HG02840 (cell line): ENCODE measurements around the gene DDX24.

Experiments
- ATAC-seq: cut with Tn5 transposase; IDR thresholded peaks from one replicate; pipeline ENCODE4 v1.9.1; 2021; ENCODE audit warnings: mild to moderate bottlenecking, moderate library complexity, moderate number of reproducible peaks; ENCODE audit not compliant: unreplicated experiment, low FRiP score

Gene DDX24

DNA sequence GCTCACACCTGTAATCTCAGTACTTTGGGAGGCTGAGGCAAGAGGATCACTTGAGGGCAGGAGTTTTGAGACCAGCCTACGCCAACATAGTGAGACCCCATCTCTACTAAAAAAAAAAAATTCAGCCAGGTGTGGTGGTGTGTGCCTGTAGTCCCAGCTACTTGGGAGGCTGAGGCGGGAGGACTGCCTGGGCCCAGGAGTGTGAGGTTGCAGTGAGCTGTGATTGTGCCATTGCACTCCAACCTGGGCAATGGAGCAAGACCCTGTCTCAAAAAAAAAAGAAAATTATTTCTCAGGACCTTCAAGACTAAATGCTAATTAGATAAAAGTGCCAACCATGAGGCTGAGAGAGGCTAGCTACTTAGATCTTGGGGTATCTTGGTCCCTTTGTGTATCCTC, 31.4 kb downstream of the DDX24 start:
- ATAC-seq = no peak

DNA sequence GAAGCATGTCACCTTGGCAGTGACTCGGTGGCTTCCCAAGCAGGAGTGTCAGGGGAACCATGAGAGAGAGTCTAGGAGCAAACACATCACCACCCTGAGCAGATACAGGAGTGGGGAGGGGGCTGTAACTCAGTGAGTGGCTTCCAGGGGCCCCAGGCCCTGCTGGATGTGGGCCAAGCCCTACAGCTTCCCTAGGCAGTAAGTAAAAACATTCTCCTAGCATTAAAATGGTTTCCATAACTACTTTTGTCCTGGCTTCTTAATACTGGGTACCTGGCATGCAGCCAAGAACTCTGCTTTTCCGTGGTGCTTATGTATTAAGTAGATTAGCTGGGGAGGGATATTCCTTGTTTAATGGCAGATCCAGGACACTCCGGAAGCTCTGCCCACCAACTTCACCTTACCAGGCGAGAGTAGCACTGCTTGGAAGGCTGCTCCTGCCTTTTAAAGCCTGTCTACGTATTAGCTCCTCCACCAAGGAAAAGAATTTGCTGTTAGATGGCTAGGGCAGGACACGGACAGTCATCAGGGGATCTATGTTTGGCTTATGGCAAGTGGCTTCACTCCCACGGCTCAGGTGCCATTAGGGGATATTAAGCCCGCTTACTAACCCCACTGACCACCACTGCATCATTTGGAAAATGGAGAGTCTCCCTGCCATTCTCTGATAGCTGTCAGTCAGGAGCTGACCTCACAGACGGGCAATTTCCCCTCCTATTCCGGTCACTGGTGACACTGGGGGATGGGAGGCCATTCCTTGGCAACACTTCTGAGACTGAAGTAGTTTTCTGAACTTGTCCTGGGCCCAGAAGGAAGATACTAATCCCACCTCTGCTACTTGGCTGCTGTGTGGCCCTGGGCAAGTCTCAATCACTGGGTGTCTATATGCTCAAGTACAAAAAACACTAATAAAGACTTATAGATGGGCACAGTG, 32.0 kb downstream of the DDX24 start:
- ATAC-seq = no peak

DNA sequence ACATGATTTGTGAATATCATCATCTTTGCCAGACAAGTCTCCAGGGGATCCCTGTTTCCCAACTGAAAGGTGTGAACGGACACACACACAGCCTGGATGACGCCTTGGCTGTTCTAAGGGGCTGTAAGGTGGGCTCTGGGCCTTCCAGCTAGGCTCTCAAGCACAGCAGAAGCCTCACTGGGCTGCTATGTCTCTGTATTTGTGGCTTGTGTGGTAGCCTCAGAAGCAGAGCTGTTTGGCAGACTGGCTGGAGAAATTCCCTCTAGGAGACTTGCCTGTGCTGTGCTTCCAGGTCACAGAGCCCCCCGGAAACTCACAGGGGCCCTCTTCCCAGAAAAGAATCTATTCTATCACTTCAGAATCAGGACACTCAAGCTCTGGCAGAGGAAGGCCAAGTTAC, 33.4 kb downstream of the DDX24 start:
- ATAC-seq = no peak

DNA sequence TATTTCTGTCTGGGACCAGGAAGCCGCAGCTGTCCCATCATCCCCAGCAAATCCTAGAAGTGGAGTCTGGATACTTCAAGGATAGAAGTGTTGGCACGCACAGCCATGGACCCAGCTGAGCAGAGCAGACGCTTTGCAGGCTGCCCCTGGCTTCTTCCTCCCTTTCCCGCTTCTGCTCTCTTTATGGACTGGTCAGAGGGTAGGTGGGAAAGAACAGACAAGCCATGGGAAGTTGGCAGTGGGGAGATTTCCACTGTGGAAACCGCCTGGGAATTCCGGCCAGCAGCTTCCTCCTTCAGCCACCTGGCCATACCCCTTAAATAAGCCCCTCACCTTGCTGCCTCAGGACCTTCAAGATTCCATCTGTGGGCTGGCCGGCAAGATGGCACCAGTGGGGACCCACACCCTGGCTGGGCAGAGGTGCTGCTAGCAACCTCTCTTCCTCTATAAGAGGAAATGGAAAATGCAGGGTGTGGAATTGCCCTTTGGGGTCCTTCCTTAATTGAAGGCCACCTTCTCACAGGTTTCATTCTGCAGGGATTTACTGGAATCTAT, 34.2 kb downstream of the DDX24 start:
- no peak for ATAC-seq

DNA sequence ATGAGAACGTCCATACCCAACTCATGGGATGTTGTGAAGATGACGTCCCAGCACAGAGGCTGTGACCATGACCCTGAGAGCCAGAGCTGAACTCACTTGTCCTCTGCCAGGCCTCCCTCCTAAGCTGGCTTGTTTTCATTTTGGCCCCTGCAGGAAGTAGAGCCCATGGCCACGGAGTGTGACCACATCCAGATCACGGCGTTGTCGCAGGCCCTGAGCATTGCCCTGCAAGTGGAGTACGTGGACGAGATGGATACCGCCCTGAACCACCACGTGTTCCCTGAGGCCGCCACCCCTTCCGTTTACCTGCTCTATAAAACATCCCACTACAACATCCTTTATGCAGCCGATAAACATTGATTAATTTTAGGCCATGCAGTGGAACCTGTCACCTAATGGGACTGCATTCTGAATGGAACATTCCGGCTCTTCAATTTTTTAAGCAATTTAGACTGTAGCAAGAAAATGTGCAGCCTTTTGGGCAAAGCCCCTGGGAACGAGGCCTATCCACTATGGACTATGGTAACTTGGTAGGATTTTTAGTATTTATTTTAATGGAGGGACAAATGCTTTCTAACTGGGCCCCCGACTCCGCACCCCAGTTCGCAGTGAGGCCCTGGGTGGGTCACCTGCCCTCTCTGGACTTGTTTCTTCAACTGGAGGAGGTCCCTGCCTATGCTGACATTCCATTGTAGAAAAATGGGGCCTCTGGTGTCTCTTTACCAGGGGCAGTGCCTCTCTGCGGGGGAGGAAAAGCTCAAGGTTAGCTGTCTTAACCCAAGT, 35.2 kb downstream of the DDX24 start:
- no peak for ATAC-seq

DNA sequence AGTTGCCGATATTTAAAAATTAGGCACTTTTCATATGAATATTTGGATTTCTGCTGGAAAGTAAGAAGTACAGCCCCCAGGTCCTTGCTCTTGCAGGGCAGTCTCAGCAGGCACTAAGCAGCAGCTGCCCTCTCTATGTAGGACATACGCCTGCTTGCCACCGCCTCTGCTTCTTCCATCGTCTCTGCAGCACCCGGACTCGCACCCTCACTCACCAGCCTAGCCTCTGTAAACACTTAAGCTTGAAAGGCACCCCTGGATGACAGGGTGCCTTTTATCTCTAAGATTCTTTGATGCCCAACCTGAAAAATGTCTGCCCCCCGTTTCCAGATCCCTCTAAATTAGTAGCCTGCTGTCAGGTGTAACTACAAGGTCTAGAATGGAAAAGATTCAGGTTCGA, 35.9 kb downstream of the DDX24 start:
- ATAC-seq = no peak

DNA sequence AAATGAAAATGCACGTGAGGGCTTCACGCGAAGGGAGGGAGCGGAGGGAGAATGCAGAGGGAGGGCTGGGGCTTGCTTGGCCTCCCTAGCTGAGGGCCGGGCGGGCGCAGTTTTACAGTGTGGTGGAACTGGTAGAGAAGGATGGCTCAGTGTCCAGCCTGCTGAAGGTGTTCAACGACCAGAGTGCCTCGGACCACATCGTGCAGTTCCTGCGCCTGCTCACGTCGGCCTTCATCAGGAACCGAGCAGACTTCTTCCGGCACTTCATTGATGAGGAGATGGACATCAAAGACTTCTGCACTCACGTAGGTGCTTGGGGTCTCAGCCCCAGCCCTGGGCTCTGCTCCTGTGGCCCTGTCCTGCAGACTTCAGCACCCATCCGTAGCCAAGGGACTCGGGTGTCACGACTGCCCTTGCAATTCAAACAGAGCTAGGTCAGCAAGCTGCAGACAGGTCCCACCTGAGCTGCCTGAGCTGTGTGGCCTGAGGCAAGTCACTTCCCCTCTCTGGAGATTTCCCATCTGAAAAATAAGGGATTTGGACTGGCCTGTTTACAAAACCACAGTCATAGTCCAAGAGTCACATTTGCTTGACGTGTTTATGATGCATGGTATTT, 36.4 kb downstream of the DDX24 start:
- ATAC-seq = no peak

DNA sequence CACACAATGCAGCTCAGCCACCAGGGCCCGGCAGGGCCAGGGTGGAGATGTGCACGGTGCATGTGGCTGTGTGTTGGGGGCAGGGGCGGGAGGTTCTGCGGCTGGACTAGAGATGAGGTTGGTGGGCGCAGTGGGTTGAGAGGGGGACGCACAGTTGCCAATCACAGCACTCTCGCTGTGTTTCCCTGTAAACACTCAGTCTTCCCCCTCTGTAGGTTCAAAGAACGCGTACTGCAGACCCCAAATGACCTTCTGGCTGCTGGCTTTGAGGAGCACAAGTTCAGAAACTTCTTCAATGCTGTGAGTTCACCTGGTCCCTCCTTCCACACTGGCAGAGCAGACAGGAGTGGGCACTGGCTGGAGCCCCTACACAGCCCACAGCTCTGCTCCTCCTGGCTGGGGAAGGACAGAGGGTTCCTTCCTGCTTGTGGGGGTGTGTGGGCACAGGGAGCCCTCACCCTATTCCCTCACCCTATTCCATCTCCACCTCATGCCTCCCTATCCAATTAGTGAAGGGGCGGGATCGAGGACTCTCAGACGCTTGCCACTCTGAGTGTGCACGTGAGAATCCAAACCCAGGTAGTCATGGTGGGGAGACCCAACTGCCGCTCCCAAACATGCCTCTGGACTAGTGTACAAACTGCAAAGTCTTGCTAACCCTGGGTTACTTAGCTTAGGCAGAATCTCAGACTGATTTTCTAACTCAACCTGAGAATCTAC, 37.1 kb downstream of the DDX24 start:
- ATAC-seq = no peak

DNA sequence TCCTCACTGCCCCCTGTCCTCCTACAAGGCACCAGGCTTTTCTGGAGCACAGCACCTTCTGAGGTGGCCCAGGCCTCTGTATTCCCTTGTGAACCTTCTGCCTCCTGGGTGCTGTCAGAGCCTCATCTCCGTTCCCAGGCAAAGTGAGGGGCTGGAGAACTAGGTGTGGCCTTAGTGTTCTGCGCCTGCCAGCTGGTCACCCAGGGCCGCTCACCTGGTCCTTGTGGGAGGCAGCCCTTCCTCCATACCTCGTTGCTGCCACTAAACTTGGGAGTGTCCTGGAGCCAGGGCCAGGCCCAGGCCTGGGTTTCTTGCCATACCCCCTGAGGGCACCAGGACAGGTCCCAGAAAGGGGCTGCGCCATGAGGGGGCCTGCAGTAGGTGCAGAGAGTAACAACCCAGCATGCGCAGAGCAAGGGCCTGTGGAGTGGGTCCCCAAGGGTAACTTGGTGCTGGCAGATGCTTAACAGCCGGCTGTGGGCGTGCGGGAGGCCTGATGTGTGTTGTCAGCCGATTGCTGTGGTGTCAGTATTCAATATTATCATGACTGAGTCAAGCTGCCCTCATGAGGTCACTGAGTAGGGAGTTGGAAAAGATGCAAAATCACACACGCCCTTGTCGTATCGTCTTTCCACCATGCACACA, 37.8 kb downstream of the DDX24 start:
- no peak for ATAC-seq

DNA sequence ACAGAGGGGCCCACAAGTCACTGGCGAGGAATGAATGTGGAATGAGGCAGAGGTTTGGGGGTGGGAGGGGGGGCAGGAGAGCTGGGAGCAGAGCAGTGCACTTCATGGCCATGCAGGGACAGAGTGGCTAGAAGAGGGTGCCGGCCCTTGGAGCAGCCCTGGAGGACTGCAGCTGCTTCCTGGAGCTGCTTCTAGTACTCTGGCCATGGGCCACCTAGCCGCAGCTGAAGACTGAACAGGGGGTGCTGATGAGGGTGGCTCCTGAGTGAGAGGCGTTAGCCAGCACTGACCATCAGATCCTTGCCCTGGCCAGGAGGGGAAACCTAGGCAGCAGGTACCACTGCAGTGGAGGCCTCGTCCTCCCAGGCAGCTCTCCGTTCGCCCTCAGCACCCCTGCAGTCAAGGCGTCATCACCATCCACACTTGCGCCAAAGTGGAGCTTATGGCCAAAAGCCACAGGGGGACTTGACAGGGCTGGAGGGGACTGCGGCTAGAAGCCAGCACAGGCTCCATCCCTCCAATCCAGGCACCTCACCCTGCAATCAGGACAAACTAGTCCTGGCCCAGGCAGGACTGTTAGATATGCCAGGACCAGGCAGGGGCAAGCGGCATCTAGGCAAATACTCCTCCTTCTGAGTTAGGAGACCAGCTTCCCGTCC, 38.4 kb downstream of the DDX24 start:
- no peak for ATAC-seq

DNA sequence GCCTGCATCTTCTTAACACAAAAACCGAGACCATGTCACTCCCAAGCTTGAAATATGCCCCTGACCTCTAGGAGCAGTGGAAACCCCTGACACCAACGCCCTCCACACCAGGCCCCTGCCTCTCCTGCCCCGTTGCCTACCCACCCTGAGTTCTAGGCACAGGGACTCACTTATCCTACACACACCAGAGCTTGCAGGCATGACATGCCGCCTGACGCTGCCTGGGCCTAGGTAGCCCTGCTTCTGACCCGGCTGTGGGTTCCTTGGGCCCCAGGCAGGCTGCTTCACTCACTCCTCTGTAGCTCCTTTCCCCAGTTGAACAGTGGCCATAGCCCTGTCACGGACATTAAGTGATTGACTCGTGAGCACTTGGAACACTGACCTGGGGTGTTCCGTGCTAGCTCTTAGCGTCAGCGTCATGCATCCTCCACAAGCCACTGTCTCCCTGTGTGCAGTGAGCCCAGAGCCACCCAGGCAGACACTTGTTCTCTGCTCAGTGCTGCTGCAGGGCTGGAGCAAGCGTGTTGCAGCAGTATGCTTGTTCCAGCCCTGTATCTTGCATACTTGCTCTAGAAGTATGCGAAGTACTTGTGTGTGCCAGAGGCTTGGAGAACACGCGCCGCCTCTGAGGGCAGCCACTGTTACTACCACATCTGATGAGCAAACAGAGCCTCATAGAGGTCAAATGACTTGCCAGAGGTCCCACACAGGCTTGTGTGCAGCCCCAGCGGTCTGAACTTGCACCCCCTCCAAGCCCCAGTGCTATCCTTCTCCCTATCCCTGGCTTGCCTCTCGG, 39.3 kb downstream of the DDX24 start:
- no peak for ATAC-seq

DNA sequence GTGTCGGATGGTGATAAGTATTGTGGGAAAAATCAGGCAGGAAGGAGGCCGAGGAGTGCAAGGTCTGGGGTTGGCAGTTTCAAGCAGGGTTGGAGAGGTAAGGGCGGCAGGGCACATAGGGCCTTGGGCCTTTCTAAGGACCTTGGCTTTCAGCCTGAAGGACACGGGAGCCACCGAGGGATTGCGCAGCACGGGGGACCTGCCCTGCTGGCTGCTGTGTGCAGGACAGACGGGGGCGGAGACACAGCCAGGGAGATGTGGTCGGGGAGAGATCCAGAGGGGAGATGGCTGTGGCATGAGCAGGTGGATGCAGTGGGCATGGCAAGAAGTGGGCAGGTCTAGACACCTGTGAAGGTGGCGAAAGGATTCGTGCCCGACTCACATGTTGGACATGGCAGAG, 40.2 kb downstream of the DDX24 start:
- no peak for ATAC-seq

DNA sequence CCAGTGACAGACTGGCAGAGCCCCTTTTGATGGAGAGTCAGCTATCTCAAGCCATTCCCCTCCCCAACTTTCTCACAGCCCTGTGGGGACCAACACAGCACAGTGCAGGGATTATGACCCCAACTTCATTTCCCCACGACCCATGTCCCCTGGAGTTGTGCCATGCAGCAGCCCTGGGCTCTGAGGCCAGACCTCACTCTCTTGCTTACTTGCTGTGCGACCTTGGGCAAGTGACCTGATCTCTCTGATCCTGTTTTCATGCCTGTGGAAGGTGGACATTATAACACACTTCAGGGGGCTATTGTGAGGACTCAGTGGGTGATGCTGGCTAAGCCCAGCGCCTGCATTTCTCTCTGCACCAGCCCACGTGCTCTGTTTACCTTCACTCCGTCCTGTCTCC, 40.8 kb downstream of the DDX24 start:
- ATAC-seq = no peak

DNA sequence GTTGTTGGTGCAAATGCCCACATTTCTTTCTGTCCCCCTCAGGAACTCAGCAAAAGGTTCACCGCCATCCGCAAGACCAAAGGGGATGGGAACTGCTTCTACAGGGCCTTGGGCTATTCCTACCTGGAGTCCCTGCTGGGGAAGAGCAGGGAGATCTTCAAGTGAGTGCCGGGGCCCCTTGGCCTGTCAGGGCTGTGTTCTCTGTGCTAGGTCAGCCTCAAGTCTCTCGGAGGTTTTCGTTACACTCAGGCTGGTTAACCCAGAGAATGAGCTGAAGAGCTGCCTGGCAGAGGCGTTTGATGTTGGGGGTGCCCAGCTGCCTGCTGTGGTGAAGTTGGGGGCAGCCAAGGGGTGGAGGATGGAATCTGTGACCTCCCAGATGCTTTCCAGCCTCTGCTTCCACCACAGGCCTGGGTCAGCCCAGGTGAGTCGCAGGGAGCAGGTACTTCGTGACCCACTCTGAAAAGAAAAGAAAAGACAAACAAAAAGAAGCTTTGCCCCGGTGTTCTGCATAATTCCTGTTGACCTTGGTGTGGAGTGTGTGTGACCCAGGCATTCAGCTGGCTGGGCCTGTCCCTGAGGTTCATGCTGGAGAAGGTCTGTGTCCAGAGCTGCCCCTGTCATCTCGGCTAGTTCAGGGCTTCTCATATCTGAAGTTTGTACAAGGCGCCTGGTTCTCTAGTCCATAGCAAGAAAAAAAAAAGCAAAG, 41.9 kb downstream of the DDX24 start:
- ATAC-seq = no peak

DNA sequence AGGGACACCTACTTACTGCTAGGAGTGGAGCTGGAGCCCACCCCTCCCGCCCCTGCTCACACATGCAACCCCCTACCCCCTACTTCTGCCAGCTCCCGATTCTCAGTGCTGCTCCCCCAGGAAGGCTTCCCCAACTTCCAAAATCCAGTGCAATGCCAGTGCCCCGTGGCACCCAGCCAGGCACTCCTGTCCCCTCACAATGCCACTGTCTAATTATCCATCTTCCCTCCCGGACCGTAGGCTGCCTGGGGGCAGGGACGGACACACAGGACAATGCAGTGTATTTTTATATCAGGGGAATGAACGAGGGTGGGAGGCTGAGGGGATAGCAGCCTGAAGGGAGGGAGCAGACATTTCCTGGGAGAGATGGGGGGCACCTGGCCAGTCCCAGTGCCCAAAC, 42.5 kb downstream of the DDX24 start:
- ATAC-seq = no peak

DNA sequence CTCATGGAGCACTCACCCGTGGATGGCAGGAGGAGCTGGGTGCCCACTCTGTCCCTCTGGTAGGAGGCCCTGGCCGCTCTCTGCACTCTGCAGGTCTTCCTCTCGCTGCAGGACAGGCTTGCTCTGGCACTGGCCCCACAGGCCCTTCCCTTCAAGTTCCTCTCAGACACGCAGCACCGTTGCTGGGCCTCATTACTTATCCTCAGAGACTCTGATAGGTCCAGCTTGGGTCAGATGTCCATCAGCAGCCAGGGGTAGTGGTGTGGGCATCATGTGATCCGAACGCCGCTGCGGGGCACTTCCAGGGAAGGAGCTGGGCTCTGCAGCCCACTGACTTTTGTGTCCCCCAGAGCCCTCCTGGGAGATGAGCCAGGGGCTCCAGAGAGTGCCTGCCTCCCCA, 43.0 kb downstream of the DDX24 start:
- ATAC-seq = no peak

DNA sequence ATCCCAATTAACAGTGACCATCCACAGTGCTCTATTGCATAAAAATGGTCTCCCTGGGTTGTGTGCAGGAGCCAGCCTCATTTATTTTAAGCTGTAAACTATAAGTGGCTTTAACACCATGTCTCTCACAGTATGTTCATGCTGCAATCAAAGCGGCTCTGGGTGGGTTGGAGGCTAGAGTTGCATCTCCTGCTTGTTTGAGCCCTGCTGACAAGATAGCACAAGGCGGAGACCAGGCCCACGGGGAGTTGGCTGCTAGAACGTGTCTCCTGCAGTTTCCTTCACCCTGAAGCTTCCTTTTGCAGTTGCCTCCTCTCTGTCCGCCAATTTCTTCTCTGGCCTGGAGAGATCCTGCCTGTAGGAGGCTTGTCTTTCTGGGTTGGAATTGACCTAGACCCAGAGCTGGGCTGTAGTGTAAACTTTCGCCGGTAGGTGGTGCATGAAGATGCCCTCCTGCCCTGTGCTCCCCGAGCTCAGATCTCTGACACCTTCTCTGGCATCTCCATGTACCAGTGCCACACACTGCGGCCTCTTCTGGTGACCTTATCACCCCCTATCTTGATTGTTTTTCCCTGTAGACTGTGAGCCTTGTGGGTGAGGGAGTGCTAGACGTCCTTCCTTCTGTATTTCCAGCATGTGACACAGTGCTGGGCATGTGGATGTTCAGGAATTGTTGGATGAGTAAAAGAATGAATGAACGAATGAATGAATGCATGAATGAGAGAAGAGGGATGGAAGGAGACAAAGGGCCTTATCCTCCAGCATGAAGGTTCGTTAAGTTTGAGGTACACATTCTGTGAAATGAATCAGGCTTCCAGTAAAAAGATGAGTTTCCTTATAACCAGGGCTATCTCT, 44.5 kb downstream of the DDX24 start:
- ATAC-seq = no peak
